ENCODE results near the gene KIAA1755. TPM values are rescaled to one million over a fixed set of nuclear protein-coding genes. Genes with fewer than 3 reads are reported as not detected.

KIAA1755 gene
- total and polyA plus RNA-seq, 9 of the 15 experiments (the other 6 are each of a cell fraction or from before 2014, with no cell fraction given) = not detected

DNA sequence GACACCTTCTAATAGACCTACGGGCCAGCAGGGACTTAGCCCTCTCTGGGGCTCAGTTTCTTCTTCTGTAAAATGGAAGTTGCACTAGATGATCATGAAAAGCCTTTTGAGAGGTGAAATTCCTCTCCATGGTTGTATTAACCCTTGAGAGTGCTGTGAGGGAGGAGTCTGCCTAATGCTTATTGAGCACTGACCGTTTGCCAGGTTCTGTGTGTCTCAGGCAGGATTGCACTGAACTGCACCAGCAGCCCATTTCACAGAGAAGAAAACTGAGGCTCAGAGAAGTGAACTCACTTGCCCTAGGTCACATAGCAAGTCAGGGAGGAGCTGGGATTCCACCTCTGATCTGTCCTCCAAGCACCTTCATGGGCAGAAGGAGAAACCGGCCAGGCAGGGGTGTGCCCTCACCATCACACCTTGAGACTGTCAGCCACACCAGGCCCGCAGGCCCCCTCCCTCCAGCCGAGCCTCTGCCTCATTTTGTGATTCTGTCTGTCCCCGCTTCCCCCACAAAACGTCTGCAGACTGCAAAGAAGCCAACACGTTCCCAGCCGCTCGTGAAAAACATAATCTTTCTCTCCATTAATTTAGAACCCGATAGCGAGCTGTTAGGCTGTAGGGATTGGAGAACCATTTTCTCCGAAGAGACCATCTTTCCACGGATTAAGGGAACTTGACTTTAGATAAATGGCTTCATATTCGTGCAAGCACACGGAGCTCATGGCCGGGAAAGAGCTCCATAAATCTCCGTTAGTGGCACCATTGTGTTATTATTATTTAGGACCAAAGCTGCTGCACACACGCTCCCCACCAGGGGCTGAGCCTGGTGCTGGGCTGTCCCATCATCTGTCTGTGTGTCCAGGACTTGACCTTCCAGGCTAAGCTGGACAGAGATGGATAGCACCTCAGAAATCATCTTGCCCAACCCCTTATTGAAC, 46.0 kb downstream of the KIAA1755 start:
- intact Hi-C loops (cut with micrococcal nuclease) (no loop called here), in situ Hi-C loops (cut with MboI) (loop anchor here (5.0 to 10.0 kb wide), 2 partner anchors 157 to 320 kb away; no protein-coding TSS in a partner anchor)
- peak; percentile 49 for FAIRE-seq
- peaks cover 9 to 51% of the 10 kb centered on the region in 2 experiments; a peak in 4 of 5 replicates for H3K27me3 ChIP-seq (ENCODE audit: control insufficient read depth in 2 of 2, insufficient read depth in 2 of 2, low read length in 2 of 2)
- no peak overlapping the region for H3K4me3 ChIP-seq
- no peaks in the 10 kb centered on the region for H3K36me3 ChIP-seq (ENCODE audit: control insufficient read depth, insufficient read depth, low read length)
- DNase-seq (ENCODE audit: extremely low read depth in 1 of 4, low spot score in 3 of 4) = no peak
- no peak overlapping the region for H3K9ac ChIP-seq (ENCODE audit: insufficient read depth in 1 of 2, low read depth in 2 of 2, low read length in 2 of 2)
- H4K20me1 ChIP-seq (replicated peaks; ENCODE audit: control insufficient read depth, insufficient read depth, low read length) = no peaks in the 10 kb centered on the region; the same call in 1 of the 2 replicates
- ATAC-seq = peak; percentile 75
- ChIA-PET CTCF (ENCODE audit: low intra/inter-chr PET ratio) (no interaction called here), POLR2A (interaction anchor here (0.7 to 1.5 kb wide), 4 partner anchors 12 to 141 kb away, joined by 3 read pairs; no protein-coding TSS in a partner anchor)
- no peaks in the 10 kb centered on the region for H3K79me2 ChIP-seq (ENCODE audit: control insufficient read depth, insufficient read depth, low read length)
- H3K4me2 ChIP-seq (ENCODE audit: insufficient read depth, low read length) = no peak overlapping the region
- no peaks in the 10 kb centered on the region for H3K9me3 ChIP-seq (replicated peaks; ENCODE audit: control insufficient read depth, insufficient read depth, low read depth, low read length)
- no peak overlapping the region for H3K27ac ChIP-seq (ENCODE audit: extremely low read depth, low read depth, low read length)
- no peaks in the 10 kb centered on the region for H3K9me1 ChIP-seq (ENCODE audit: control insufficient read depth, insufficient read depth, low read length)
- 6% methylated on average over 19 of the region's 19 CpGs for WGBS (ENCODE audit: insufficient coverage, low coverage, missing lambda C conversion rate)
- H3K4me1 ChIP-seq (replicated peaks in 1 of 2; ENCODE audit: control insufficient read depth in 2 of 2, insufficient read depth in 2 of 2, low read length in 2 of 2) = peaks cover 0 to 14% of the 10 kb centered on the region in 2 experiments; a peak in 2 of 5 replicates
- BruUV-seq (replicated peaks) = no TSS peak
- no peak overlapping the region for H2AFZ ChIP-seq (ENCODE audit: low read depth, low read length)
- TF ChIP-seq RAD21 (CRISPR knock-in tag; conservative IDR thresholded peaks at IDR 0.05 in 1 of 2, IDR thresholded peaks at IDR 0.05 in 1 of 2) = no peak
- TF ChIP-seq KDM1A (IDR thresholded peaks at IDR 0.05) = 0 out of 4 replicates have a peak, but pooled peaks of 1 of the 2 experiments have one; percentile 19
- TF ChIP-seq, protein P1, sequence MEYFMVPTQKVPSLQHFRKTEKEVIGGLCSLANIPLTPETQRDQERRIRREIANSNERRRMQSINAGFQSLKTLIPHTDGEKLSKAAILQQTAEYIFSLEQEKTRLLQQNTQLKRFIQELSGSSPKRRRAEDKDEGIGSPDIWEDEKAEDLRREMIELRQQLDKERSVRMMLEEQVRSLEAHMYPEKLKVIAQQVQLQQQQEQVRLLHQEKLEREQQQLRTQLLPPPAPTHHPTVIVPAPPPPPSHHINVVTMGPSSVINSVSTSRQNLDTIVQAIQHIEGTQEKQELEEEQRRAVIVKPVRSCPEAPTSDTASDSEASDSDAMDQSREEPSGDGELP (CRISPR knock-in tag; IDR thresholded peaks at IDR 0.05; ENCODE audit: borderline replicate concordance) = 0 out of 2 replicates have a peak, but pooled peaks have one; percentile 21
- peak; percentile 74 for TF ChIP-seq BCOR (IDR thresholded peaks at IDR 0.05)
- no peak for TF ChIP-seq MTF1 (CRISPR knock-in tag; IDR thresholded peaks at IDR 0.05; ENCODE audit: borderline replicate concordance)
- TF ChIP-seq ESRRA (IDR thresholded peaks at IDR 0.05; ENCODE audit: borderline replicate concordance, low read depth) = 0 out of 2 replicates have a peak, but pooled peaks have one; percentile 12
- TF ChIP-seq, protein P2, sequence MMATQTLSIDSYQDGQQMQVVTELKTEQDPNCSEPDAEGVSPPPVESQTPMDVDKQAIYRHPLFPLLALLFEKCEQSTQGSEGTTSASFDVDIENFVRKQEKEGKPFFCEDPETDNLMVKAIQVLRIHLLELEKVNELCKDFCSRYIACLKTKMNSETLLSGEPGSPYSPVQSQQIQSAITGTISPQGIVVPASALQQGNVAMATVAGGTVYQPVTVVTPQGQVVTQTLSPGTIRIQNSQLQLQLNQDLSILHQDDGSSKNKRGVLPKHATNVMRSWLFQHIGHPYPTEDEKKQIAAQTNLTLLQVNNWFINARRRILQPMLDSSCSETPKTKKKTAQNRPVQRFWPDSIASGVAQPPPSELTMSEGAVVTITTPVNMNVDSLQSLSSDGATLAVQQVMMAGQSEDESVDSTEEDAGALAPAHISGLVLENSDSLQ (IDR thresholded peaks at IDR 0.05) = peak; percentile 44
- no peak for TF ChIP-seq ZNF354B (CRISPR knock-in tag; IDR thresholded peaks at IDR 0.05)
- TF ChIP-seq, protein P3, sequence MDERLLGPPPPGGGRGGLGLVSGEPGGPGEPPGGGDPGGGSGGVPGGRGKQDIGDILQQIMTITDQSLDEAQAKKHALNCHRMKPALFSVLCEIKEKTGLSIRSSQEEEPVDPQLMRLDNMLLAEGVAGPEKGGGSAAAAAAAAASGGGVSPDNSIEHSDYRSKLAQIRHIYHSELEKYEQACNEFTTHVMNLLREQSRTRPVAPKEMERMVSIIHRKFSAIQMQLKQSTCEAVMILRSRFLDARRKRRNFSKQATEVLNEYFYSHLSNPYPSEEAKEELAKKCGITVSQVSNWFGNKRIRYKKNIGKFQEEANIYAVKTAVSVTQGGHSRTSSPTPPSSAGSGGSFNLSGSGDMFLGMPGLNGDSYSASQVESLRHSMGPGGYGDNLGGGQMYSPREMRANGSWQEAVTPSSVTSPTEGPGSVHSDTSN (CRISPR knock-in tag; IDR thresholded peaks at IDR 0.05; ENCODE audit: low read depth) = no peak
- TF ChIP-seq, protein P3 (tag; conservative IDR thresholded peaks at IDR 0.05; ENCODE audit: low read depth) = peak; percentile 39; the same call in 1 of the 2 replicates
- peak; percentile 43 for TF ChIP-seq MEIS2 (IDR thresholded peaks at IDR 0.05; ENCODE audit: partially characterized antibody)
- TF ChIP-seq, protein P4, sequence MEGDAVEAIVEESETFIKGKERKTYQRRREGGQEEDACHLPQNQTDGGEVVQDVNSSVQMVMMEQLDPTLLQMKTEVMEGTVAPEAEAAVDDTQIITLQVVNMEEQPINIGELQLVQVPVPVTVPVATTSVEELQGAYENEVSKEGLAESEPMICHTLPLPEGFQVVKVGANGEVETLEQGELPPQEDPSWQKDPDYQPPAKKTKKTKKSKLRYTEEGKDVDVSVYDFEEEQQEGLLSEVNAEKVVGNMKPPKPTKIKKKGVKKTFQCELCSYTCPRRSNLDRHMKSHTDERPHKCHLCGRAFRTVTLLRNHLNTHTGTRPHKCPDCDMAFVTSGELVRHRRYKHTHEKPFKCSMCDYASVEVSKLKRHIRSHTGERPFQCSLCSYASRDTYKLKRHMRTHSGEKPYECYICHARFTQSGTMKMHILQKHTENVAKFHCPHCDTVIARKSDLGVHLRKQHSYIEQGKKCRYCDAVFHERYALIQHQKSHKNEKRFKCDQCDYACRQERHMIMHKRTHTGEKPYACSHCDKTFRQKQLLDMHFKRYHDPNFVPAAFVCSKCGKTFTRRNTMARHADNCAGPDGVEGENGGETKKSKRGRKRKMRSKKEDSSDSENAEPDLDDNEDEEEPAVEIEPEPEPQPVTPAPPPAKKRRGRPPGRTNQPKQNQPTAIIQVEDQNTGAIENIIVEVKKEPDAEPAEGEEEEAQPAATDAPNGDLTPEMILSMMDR (IDR thresholded peaks at IDR 0.05 in 2 of 3, conservative IDR thresholded peaks at IDR 0.05 in 1 of 3; ENCODE audit: insufficient read depth in 2 of 3, low read depth in 1 of 3, low read length in 3 of 3) = peak; percentile 20 to 42 (median 40); a peak in 3 of 6 replicates
- TF ChIP-seq RBM25 (IDR thresholded peaks at IDR 0.05; ENCODE audit: low read depth, low read length, severe bottlenecking) = peak; percentile 96

Measured in K562 (cell line).